Measurements from ENCODE around the gene COL13A1. TPM values are rescaled to one million over a fixed set of nuclear protein-coding genes. Genes with fewer than 3 reads are reported as not detected.

COL13A1 gene
- total and polyA plus RNA-seq, 2 of the 8 experiments (the other 6 are each of a cell fraction or from before 2014, with no cell fraction given), result 2.6 to 5.2 TPM

DNA sequence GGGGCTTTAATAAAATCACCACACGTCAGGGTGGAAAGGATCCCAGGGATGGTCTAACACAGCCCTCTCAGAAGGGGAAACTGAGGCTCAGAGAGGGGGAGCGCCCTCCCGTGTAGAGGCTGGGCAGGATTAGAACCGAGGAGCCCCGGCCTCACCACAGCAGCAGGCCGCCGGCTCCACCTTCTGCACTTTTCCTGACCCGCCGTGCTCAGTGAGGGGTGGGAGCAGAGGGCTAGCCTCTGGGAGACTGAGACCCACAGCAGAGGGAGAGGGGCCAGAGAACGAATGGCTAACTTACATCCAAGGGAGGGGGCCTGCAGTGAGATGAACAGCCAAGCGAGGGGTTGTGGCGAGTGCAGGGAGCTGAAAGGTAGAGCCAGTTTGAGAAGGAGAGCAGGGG is 79.5 kb downstream of the COL13A1 start:
- ChIA-PET CTCF (ENCODE audit: partially characterized antibody) (interaction anchor here (2.8 to 4.6 kb wide), 4 partner anchors 11 to 91 kb away, joined by 8 to 100 read pairs (median 38); no protein-coding TSS in a partner anchor), POLR2A (ENCODE audit: partially characterized antibody) (interaction anchor here (1.3 kb wide), 1 partner anchor 10 kb away, joined by 3 read pairs; no protein-coding TSS in a partner anchor)
- Histone ChIP-seq H3K14ac (ENCODE audit: insufficient read length) (no peak overlapping the region), H2BK12ac (ENCODE audit: low read depth, low read length) (peak overlapping the region; percentile 80; the same call in 1 of the 2 replicates), H3K23me2 (ENCODE audit: low read depth, low read length) (peaks cover 2% of the 10 kb centered on the region; the same call in 1 of the 2 replicates), H2BK5ac (ENCODE audit: low read depth, low read length) (peak overlapping the region; percentile 67; the same call in 1 of the 2 replicates), H2BK20ac (ENCODE audit: low read length) (peak overlapping the region; percentile 82; the same call in 1 of the 2 replicates), H3K4me2 (ENCODE audit: insufficient read depth in 1 of 2, low read depth in 2 of 2, low read length in 2 of 2) (no peak overlapping the region), H3K18ac (ENCODE audit: extremely low read depth, low read length) (peak overlapping the region; percentile 91; the same call in 1 of the 2 replicates), H4K8ac (ENCODE audit: extremely low read depth, insufficient read depth, low read length) (no peak overlapping the region), H4K5ac (ENCODE audit: insufficient read length, low read depth, low read length) (no peak overlapping the region), H3K36me3 (ENCODE audit: control insufficient read depth in 2 of 4, insufficient read depth in 4 of 4, low read length in 3 of 4) (no peaks in the 10 kb centered on the region), H2AFZ (ENCODE audit: low read length) (no peak overlapping the region), H3K4ac (replicated peaks; ENCODE audit: insufficient read length, low read depth, low read length) (no peak overlapping the region), H3K4me3 (ENCODE audit: extremely low read depth in 1 of 4, insufficient read depth in 2 of 4, low read depth in 3 of 4, low read length in 4 of 4) (no peak overlapping the region), H4K91ac (replicated peaks; ENCODE audit: insufficient read length, low read length) (peak overlapping the region; percentile 91), H3K56ac (replicated peaks; ENCODE audit: insufficient read length, low read depth, low read length) (no peak overlapping the region), H3K9me3 (ENCODE audit: insufficient read depth in 2 of 2, low read depth in 1 of 2, low read length in 1 of 2) (no peaks in the 10 kb centered on the region), H2AK5ac (ENCODE audit: low read depth, low read length) (peak overlapping the region; percentile 17; the same call in 1 of the 2 replicates), H3K9ac (replicated peaks in 1 of 4; ENCODE audit: extremely low read depth in 1 of 4, low read depth in 3 of 4, low read length in 3 of 4) (no peak overlapping the region), H3K23ac (ENCODE audit: insufficient read length) (no peak overlapping the region), H3K79me1 (ENCODE audit: low read depth, low read length) (no peaks in the 10 kb centered on the region), H2BK120ac (replicated peaks; ENCODE audit: low read depth, low read length) (peak overlapping the region; percentile 57), H4K20me1 (replicated peaks in 1 of 2; ENCODE audit: control insufficient read depth in 1 of 2, insufficient read depth in 2 of 2, low read length in 2 of 2) (no peaks in the 10 kb centered on the region), H3K27me3 (replicated peaks in 1 of 4; ENCODE audit: control insufficient read depth in 3 of 4, extremely low read depth in 1 of 4, insufficient read depth in 3 of 4, low read length in 3 of 4) (no peaks in the 10 kb centered on the region; a peak in 2 of 7 replicates), H3K79me2 (ENCODE audit: control insufficient read depth in 1 of 2, insufficient read depth in 2 of 2, low read length in 2 of 2) (no peaks in the 10 kb centered on the region), H2BK15ac (ENCODE audit: low read length) (peak overlapping the region; percentile 89), H3K27ac (ENCODE audit: low read depth, low read length) (no peak overlapping the region), H3K4me1 (replicated peaks in 1 of 4; ENCODE audit: control insufficient read depth in 3 of 4, insufficient read depth in 4 of 4, low read length in 3 of 4) (peaks cover 4 to 33% (median 21%) of the 10 kb centered on the region in 4 experiments)
- FAIRE-seq (no peak), DNase-seq (ENCODE audit: low read depth in 1 of 2, low spot score in 2 of 2) (no peak)
- no peak for TF ChIP-seq SIX5 (IDR thresholded peaks at IDR 0.05; ENCODE audit: low read depth, low read length)
- TF ChIP-seq EP300 (IDR thresholded peaks at IDR 0.05; ENCODE audit: borderline replicate concordance in 1 of 2, low read depth in 2 of 2, low read length in 2 of 2), result peak in 1 of 2 experiments; percentile 39; a peak in 1 of 3 replicates
- WGBS, 2 experiments (ENCODE audit: extremely low coverage in 1 of 2, insufficient coverage in 1 of 2, insufficient read length in 1 of 2, insufficient replicate concordance in 2 of 2, low coverage in 1 of 2, low lambda C conversion rate in 2 of 2, missing lambda C conversion rate in 1 of 2), result 81% methylated on average over 10 of the region's 12 CpGs; no CpG with 5 or more reads in 1 of the 2 experiments

Data from H1 (cell line).